ENCODE results near the gene GAB4. TPM values are rescaled to one million over a fixed set of nuclear protein-coding genes. Genes with fewer than 3 reads are reported as not detected.

Gene GAB4
- total RNA-seq, 1 experiment from 2014 or later, result not detected

GRCh38 chr22:16967453-16968217 is 40.4 kb downstream of the GAB4 start:
- Mint-ChIP-seq H3K4me3 (ENCODE audit: unreplicated experiment) (no peak overlapping the region), H3K27ac (ENCODE audit: unreplicated experiment) (no peak overlapping the region), H3K36me3 (ENCODE audit: insufficient read depth, unreplicated experiment) (no peaks in the 10 kb centered on the region), H3K27me3 (ENCODE audit: insufficient read depth, unreplicated experiment) (peaks cover 16% of the 10 kb centered on the region), H3K9me3 (ENCODE audit: unreplicated experiment) (no peaks in the 10 kb centered on the region), H3K4me1 (ENCODE audit: low read depth, unreplicated experiment) (no peaks in the 10 kb centered on the region)
- ChIA-PET POLR2A (no interaction called here), CTCF (no interaction called here)
- H3K36me3 ChIP-seq (ENCODE audit: control insufficient read depth, insufficient read depth, low read length), result no peaks in the 10 kb centered on the region
- H3K27me3 ChIP-seq (replicated peaks; ENCODE audit: control insufficient read depth, insufficient read depth, low read length), result no peaks in the 10 kb centered on the region; the same call in none of the 2 replicates
- no peaks in the 10 kb centered on the region for H3K9me3 ChIP-seq
- H3K4me1 ChIP-seq, result no peaks in the 10 kb centered on the region
- intact Hi-C loops (cut with micrococcal nuclease; ENCODE audit: unreplicated experiment), result no loop called here
- no peak for TF ChIP-seq CTCF (IDR thresholded peaks at IDR 0.05; ENCODE audit: insufficient read depth in 1 of 2, low read depth in 1 of 2, low read length in 1 of 2, severe bottlenecking in 1 of 2, unreplicated experiment in 1 of 2)
- H3K4me3 ChIP-seq (ENCODE audit: low read depth, low read length), result no peak overlapping the region
- no TSS peak for BruUV-seq (replicated peaks)
- DNase-seq, result no peak

- ChIA-PET CTCF (no interaction called here), POLR2A (no interaction called here)
- H3K4me1 ChIP-seq, result no peaks in the 10 kb centered on the region
- DNase-seq, result no peak
- Mint-ChIP-seq H3K27ac (ENCODE audit: unreplicated experiment) (no peak overlapping the region), H3K4me3 (ENCODE audit: unreplicated experiment) (no peak overlapping the region), H3K4me1 (ENCODE audit: low read depth, unreplicated experiment) (no peaks in the 10 kb centered on the region), H3K27me3 (ENCODE audit: insufficient read depth, unreplicated experiment) (peaks cover 10% of the 10 kb centered on the region), H3K9me3 (ENCODE audit: unreplicated experiment) (no peaks in the 10 kb centered on the region), H3K36me3 (ENCODE audit: insufficient read depth, unreplicated experiment) (no peaks in the 10 kb centered on the region)
- H3K9me3 ChIP-seq, result no peaks in the 10 kb centered on the region
- H3K27me3 ChIP-seq (replicated peaks; ENCODE audit: control insufficient read depth, insufficient read depth, low read length), result no peaks in the 10 kb centered on the region; the same call in none of the 2 replicates
- no peak overlapping the region for H3K4me3 ChIP-seq (ENCODE audit: low read depth, low read length)
- no TSS peak for BruUV-seq (replicated peaks)
- TF ChIP-seq CTCF (IDR thresholded peaks at IDR 0.05; ENCODE audit: insufficient read depth in 1 of 2, low read depth in 1 of 2, low read length in 1 of 2, severe bottlenecking in 1 of 2, unreplicated experiment in 1 of 2), result no peak
- intact Hi-C loops (cut with micrococcal nuclease; ENCODE audit: unreplicated experiment), result no loop called here
- H3K36me3 ChIP-seq (ENCODE audit: control insufficient read depth, insufficient read depth, low read length), result no peaks in the 10 kb centered on the region
Measured at GRCh38 chr22:16966251-16966650, 41.8 kb downstream of the GAB4 start.

- TF ChIP-seq CTCF (IDR thresholded peaks at IDR 0.05; ENCODE audit: insufficient read depth in 1 of 2, low read depth in 1 of 2, low read length in 1 of 2, severe bottlenecking in 1 of 2, unreplicated experiment in 1 of 2), result no peak
- no peaks in the 10 kb centered on the region for H3K9me3 Mint-ChIP-seq (ENCODE audit: unreplicated experiment)
- H3K36me3 ChIP-seq (ENCODE audit: control insufficient read depth, insufficient read depth, low read length), result no peaks in the 10 kb centered on the region
- peaks cover 14% of the 10 kb centered on the region for H3K27me3 Mint-ChIP-seq (ENCODE audit: insufficient read depth, unreplicated experiment)
- H3K27ac Mint-ChIP-seq (ENCODE audit: unreplicated experiment), result no peak overlapping the region
- intact Hi-C loops (cut with micrococcal nuclease; ENCODE audit: unreplicated experiment), result no loop called here
- no peak overlapping the region for H3K4me3 ChIP-seq (ENCODE audit: low read depth, low read length)
- no peaks in the 10 kb centered on the region for H3K9me3 ChIP-seq
- DNase-seq, result no peak
- no TSS peak for BruUV-seq (replicated peaks)
- H3K4me1 Mint-ChIP-seq (ENCODE audit: low read depth, unreplicated experiment), result no peaks in the 10 kb centered on the region
- no peaks in the 10 kb centered on the region for H3K4me1 ChIP-seq
- H3K4me3 Mint-ChIP-seq (ENCODE audit: unreplicated experiment), result no peak overlapping the region
- ChIA-PET CTCF (no interaction called here), POLR2A (no interaction called here)
- no peaks in the 10 kb centered on the region; the same call in none of the 2 replicates for H3K27me3 ChIP-seq (replicated peaks; ENCODE audit: control insufficient read depth, insufficient read depth, low read length)
- H3K36me3 Mint-ChIP-seq (ENCODE audit: insufficient read depth, unreplicated experiment), result no peaks in the 10 kb centered on the region
Measured at GRCh38 chr22:16965560-16965959, 42.5 kb downstream of the GAB4 start.

Data from Caco-2 (cell line).